HEK293T (cell line): Measurements from ENCODE around the gene GALNT18.

Experiments used
- ELF4 ChIP-seq: fragments of 450-650 bp; IDR thresholded peaks from 2 replicates; pipeline ENCODE4 v1.6.1; 2017; ENCODE audit warnings: antibody characterized with exemption
- FOXA1 ChIP-seq: fragments of 450-650 bp; IDR thresholded peaks from 2 replicates; pipeline ENCODE4 v1.6.1; 2016; ENCODE audit warnings: mild to moderate bottlenecking
- HDGF ChIP-seq: fragments of 450-650 bp; IDR thresholded peaks from 2 replicates; pipeline ENCODE4 v1.6.1; 2017; ENCODE audit warnings: antibody characterized with exemption, borderline replicate concordance
- NFRKB ChIP-seq: fragments of 450-650 bp; IDR thresholded peaks from 2 replicates; pipeline ENCODE4 v1.6.1; 2016; ENCODE audit warnings: mild to moderate bottlenecking, moderate library complexity
- SP1 ChIP-seq: fragments of 450-650 bp; IDR thresholded peaks from 2 replicates; pipeline ENCODE4 v1.6.1; 2017
- SUZ12 ChIP-seq: fragments of 450-650 bp; IDR thresholded peaks from 2 replicates; pipeline ENCODE4 v1.6.1; 2016; ENCODE audit warnings: mild to moderate bottlenecking
- TARDBP ChIP-seq: fragments of 450-650 bp; IDR thresholded peaks from 2 replicates; pipeline ENCODE4 v1.6.1; 2016
- TF ChIP-seq, protein P1 (sequence below): fragments of 450-650 bp; IDR thresholded peaks from 2 replicates; pipeline ENCODE4 v1.6.1; 2016

DNA sequence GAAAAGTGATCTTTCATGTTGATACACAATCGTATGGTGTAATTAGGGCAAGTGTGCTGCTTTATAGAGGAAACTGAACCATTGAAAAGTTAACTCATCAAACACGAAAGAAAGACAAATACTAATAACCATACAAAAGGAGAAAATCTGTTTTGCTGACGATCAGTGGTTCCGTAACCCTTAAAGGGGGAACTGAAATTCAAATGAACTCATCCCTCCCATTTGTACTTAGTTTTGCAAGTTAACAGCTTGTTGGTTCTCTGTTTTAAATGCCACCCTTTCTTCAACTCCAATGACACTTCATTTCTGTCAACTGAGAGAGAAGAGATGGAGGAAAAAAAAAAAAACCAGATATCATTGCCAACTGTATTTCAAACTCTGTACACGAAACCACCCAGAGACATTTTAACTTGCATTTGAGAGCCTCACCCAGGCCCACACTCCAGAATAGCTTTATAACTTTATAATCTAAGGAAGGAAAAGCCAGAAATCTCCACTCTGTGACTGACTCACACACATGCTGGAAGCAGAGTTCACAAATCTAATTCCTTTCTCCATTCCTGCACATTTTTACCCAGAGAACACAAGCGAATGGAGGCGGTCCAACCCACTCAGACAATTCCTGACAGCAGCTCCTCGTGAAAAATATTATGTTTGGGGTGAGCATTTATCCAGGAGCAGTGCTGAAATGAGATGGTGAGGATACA lies 251.4 kb downstream of the GALNT18 start:
- no peak for TF ChIP-seq ELF4
- no peak for TF ChIP-seq HDGF
- no peak for TF ChIP-seq SP1
- TF ChIP-seq SUZ12, result no peak
- TF ChIP-seq, protein P1, sequence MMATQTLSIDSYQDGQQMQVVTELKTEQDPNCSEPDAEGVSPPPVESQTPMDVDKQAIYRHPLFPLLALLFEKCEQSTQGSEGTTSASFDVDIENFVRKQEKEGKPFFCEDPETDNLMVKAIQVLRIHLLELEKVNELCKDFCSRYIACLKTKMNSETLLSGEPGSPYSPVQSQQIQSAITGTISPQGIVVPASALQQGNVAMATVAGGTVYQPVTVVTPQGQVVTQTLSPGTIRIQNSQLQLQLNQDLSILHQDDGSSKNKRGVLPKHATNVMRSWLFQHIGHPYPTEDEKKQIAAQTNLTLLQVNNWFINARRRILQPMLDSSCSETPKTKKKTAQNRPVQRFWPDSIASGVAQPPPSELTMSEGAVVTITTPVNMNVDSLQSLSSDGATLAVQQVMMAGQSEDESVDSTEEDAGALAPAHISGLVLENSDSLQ, result no peak
- no peak for TF ChIP-seq FOXA1
- no peak for TF ChIP-seq TARDBP
- no peak for TF ChIP-seq NFRKB
